IPS-20b (cell line): ENCODE data around the gene TBC1D9.

Experiments used
- H3K27ac ChIP-seq: one replicate; pipeline ENCODE4 v1.5.1; 2013; ENCODE audit warnings: low read length
- H3K27me3 ChIP-seq: 2 replicates; pipeline ENCODE4 v1.6.1; 2013; ENCODE audit warnings: mild to moderate bottlenecking, low read length, inconsistent platforms; ENCODE audit not compliant: insufficient read depth
- H3K36me3 ChIP-seq: 2 replicates; pipeline ENCODE4 v1.6.1; 2013; ENCODE audit warnings: low read depth, mild to moderate bottlenecking, inconsistent platforms, low read length, moderate library complexity; ENCODE audit not compliant: insufficient read depth
- H3K4me1 ChIP-seq: 2 replicates; pipeline ENCODE4 v1.6.1; 2013; ENCODE audit warnings: mild to moderate bottlenecking, control low read depth, inconsistent platforms, low read length, moderate library complexity; ENCODE audit not compliant: insufficient read depth
- H3K4me3 ChIP-seq: 2 replicates; pipeline ENCODE4 v1.5.1; 2013; ENCODE audit warnings: mild to moderate bottlenecking, low read length, inconsistent platforms
- H3K9ac ChIP-seq: 2 replicates; pipeline ENCODE4 v1.6.1; 2013; ENCODE audit warnings: low read depth, mild to moderate bottlenecking, inconsistent platforms, low read length, moderate library complexity
- H3K9me3 ChIP-seq: 2 replicates; pipeline ENCODE4 v1.6.1; 2013; ENCODE audit warnings: mild to moderate bottlenecking, low read depth, low read length, inconsistent platforms; ENCODE audit not compliant: insufficient read depth

The TBC1D9 gene

DNA sequence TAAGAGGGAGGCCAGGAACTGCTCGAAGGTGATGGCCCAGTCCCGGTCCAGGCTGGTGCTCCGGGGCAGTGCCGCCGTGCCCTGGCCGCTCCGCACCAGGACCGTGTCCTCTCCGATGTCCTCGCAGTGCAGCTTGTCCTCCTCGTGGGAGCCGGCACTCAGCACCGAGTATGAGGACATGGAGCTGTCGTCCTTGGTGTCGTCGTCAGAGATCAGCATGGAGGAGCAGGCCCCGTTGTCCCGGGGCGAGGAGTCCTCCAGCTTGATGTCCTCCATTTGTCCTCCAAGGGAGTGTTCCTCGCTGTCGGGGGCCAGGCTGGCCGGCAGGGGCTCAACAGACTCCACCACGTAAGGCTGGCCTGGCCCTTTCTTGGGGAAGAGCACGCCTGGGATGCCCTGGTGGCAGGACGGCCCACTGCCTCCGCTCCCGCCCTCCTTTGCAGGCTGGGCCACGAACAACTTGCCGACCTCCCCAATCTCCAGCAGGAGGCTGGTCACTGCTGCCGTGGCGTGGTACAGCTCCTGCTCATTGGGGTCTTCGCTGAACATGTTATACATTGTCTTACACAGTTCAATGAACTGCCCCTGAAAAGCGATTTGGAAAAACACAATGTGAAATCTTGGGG is 133.7 kb downstream of the TBC1D9 start:
- no peak overlapping the region for H3K4me3 ChIP-seq
- H3K4me1 ChIP-seq, result peaks cover 10% of the 10 kb centered on the region
- no peak overlapping the region for H3K9ac ChIP-seq
- no peak overlapping the region for H3K27ac ChIP-seq
- no peaks in the 10 kb centered on the region for H3K36me3 ChIP-seq
- H3K27me3 ChIP-seq, result no peaks in the 10 kb centered on the region
- H3K9me3 ChIP-seq, result no peaks in the 10 kb centered on the region

DNA sequence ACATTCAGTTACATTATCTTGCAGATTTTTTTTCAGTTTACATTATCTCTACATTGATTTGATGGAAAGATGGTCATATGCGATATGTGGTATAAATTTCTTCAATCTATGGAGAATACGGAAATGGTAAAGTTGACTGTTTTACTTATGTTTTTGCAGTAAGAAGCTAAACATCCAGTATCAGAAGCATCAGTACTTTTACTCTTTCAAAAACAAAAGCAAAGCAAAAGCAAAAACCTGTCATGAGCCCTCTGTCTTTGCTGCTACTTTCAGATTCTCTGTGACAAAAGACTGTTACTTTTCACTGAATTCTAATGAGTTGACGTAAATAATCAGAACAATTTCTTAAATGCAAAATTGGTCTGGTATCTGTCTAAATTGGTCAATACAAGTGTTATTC is 135.0 kb downstream of the TBC1D9 start:
- Histone ChIP-seq H3K9ac (no peak overlapping the region), H3K4me3 (no peak overlapping the region), H3K27ac (no peak overlapping the region), H3K9me3 (no peaks in the 10 kb centered on the region), H3K4me1 (peaks cover 17% of the 10 kb centered on the region), H3K36me3 (no peaks in the 10 kb centered on the region), H3K27me3 (no peaks in the 10 kb centered on the region)

DNA sequence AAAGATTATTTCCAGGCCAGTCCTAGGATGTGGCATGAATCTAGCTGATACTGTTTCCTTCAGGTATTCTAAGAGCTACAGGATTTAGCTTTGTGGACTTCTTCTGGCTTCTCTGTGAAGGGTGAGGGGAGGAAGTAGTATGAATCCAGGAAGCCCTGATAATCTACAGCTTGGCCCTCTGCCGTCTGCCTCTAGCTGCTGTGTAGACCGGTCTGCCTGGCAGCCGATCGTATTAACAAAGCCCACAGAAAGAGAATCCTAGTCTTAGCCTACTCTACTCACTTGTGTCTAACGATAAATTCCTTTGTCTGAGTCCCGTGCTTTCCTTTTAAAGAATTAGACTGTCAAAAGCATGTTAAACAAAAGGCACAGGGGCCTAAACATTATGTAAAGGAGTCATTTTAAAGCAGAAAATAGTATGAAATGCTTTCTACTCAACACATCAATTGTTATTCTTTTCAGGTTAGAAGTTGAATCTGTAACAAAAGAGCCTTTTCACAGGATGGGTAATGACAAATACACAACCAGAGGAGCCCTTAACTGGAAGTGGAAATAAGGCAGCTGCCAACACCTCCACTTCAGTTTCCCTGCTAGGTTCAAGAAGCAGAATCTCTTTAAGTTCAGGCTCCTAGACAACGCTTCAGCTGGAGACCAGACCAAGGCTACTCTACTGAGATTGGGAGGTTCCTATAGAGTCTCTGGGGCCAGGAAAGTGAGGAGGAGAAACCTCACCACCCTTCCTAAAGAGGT is 138.5 kb downstream of the TBC1D9 start:
- Histone ChIP-seq H3K4me3 (no peak overlapping the region), H3K27me3 (no peaks in the 10 kb centered on the region), H3K36me3 (no peaks in the 10 kb centered on the region), H3K9ac (no peak overlapping the region), H3K4me1 (peaks cover 17% of the 10 kb centered on the region), H3K9me3 (no peaks in the 10 kb centered on the region), H3K27ac (no peak overlapping the region)

DNA sequence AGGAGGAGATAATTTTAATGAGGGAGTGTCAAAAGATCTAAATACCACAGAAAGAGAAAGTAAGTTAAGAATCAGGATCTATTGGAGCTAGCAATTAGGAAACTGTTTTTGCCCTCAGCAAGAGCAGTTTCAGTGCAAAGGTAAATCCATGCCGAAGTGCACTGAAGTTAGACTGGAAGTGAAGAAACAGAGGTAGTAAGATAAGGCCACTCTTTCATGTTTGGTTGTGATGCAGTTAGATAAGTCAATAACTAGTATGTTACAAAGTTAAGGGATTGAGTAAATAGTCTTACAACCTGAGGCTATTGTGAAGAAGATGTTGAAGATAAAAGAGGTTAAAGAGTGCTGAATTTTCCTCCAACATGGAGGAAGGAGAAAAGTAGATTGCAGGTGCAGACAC is 140.7 kb downstream of the TBC1D9 start:
- H3K36me3 ChIP-seq, result no peaks in the 10 kb centered on the region
- no peak overlapping the region for H3K9ac ChIP-seq
- no peaks in the 10 kb centered on the region for H3K9me3 ChIP-seq
- no peaks in the 10 kb centered on the region for H3K27me3 ChIP-seq
- H3K4me1 ChIP-seq, result peaks cover 17% of the 10 kb centered on the region
- H3K27ac ChIP-seq, result no peak overlapping the region
- no peak overlapping the region for H3K4me3 ChIP-seq

DNA sequence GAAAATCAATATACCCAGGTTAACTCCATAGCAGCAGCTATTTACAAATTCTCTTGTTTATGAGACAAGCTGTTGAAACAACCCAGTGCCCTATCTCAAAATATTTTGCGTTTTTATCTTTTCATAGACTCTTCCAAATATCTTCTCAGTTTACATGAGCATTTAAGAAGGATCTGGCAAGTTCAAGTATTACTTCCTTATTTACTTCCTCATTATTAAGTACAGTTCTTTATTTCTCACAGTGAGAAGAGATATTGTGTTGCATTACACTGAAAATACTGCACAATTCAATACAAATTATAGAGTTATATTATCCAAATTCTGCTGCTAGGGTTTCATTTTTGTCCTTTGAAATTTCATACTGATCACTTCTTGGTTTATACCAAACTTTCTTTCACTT is 143.8 kb downstream of the TBC1D9 start:
- Histone ChIP-seq H3K27me3 (no peaks in the 10 kb centered on the region), H3K9ac (no peak overlapping the region), H3K4me1 (peaks cover 7% of the 10 kb centered on the region), H3K27ac (no peak overlapping the region), H3K9me3 (no peaks in the 10 kb centered on the region), H3K36me3 (no peaks in the 10 kb centered on the region), H3K4me3 (no peak overlapping the region)

DNA sequence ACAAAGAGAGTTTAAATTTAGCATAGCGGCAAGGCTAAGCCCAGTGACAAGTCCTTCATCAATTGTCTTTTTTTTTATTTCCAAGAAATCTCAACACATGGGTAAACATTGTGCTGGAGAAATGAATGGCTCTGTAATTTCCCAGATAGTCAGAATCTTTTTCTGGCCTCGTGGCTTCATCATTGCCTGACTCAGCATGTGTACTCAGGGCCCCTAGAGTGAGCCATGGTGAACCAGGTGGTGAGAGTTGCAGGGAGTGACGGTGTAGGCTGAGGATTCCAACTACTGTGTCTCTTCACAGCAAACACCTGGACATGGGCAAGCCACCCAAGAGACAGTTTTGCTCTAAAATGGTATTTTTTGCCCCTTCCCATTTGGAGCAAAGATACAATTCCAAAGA is 144.3 kb downstream of the TBC1D9 start:
- no peak overlapping the region for H3K4me3 ChIP-seq

DNA sequence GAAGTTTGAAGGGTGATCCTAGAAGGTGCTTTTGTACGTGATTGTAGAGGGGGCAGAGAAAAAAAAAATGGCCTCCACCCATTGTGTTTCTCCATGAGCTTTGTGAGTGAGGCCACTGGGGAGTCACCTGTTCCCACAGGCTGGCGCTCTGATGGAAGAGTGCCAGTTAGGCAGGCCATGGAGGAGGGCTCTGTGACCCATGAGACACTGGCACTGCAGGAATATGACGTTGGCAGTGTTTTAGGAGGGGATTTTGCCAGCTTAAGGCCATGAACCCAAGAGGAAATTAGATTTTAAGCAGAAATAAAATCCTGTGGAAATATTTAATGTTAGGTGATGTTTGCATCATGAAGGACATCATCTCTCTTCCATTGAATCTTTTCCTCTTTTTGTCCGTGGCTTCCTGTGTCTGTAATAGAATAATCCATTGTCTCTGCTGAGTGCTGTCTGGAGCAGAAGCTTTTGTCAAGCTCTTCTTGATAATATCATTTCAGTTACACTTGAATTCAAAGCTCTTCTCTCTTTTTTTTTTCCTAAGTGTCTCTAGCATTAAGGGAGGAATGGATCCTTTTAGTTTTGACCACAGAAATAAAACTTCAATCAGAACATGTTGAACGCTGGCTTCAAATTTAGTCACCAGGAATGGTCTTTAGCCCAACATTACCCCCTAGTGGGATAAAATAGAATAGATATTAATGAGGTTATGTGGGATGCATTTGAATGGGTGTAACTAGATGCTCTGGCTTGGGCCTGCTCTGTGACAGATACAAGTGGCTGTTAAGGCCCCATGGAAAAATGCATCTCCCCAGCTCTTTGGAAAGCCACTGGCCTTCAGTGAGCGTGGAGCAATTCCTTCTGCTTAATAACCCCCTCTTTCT is 146.4 kb downstream of the TBC1D9 start:
- Histone ChIP-seq H3K9me3 (no peaks in the 10 kb centered on the region), H3K36me3 (no peaks in the 10 kb centered on the region), H3K4me1 (no peaks in the 10 kb centered on the region), H3K9ac (no peak overlapping the region), H3K27me3 (no peaks in the 10 kb centered on the region), H3K27ac (no peak overlapping the region), H3K4me3 (no peak overlapping the region)

More for the DNA sequence above, 144.3 kb downstream of the TBC1D9 start:
- no peak overlapping the region for H3K9ac ChIP-seq
- no peaks in the 10 kb centered on the region for H3K36me3 ChIP-seq
- H3K27ac ChIP-seq, result no peak overlapping the region
- H3K27me3 ChIP-seq, result no peaks in the 10 kb centered on the region
- H3K4me1 ChIP-seq, result peaks cover 2% of the 10 kb centered on the region; the same call in 1 of the 2 replicates
- no peaks in the 10 kb centered on the region for H3K9me3 ChIP-seq

DNA sequence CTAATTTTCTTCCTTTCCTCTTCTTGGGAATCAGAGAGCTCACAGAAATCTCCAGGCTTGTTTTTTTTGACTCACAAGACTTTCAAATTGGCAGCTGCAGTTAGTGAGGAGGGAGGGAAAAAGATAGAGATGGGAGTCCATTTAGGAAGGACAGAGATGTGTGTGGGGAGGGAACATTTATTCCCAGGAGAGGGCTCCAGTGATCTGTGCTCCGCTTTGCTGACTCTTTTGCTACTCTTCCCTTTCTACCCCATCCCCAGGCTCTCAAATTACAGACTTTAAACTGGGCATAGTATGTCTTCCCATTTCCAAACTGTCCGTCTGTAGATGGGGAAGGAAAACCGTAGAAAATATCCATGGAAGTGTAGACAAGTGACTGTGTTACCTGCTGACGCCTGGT is 148.3 kb downstream of the TBC1D9 start:
- Histone ChIP-seq H3K9ac (no peak overlapping the region), H3K9me3 (no peaks in the 10 kb centered on the region), H3K27me3 (no peaks in the 10 kb centered on the region), H3K27ac (no peak overlapping the region), H3K4me1 (peaks cover 2% of the 10 kb centered on the region; the same call in 1 of the 2 replicates), H3K36me3 (no peaks in the 10 kb centered on the region), H3K4me3 (no peak overlapping the region)

DNA sequence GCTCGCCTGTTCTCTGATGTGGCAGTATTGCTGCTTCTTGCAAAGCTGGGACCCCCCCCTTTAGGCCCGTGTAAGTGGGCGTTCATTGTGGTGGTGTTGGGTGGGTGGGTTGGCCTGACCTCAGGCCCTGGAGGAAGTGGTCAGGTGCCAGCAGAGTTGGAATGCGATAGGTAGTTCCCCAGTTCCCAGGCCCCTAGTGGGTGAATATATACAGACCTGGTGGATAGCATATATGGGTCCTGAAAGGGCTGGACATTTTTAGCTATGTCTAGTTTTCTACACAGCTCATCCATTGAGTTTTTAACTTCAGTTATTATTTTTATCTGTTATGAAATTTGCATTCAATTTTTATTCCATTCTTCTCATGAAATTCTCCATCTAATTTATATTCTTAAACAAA is 151.6 kb downstream of the TBC1D9 start:
- Histone ChIP-seq H3K9ac (no peak overlapping the region), H3K27ac (no peak overlapping the region), H3K4me1 (peaks cover 5% of the 10 kb centered on the region; the same call in 1 of the 2 replicates), H3K4me3 (no peak overlapping the region), H3K36me3 (no peaks in the 10 kb centered on the region), H3K9me3 (no peaks in the 10 kb centered on the region), H3K27me3 (no peaks in the 10 kb centered on the region)

DNA sequence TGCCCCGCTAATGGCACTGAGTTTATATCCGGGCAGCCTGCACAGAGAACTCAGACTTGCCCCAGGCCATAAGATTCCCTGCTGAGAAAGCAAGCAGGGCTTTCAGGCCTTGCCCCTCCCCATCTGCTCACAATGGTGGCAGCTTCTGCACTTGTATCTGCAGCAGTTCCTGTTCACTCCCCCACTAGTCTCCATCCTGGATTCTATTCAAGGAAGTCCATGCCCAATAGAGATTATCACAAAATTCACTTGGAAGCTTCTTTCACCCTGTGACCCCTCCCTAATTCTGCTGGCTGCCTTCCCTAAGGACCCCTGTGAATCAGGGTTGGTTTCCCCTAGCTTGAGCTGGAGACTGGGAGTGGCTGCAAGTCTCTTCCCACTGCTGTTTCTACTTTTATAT is 152.9 kb downstream of the TBC1D9 start:
- Histone ChIP-seq H3K4me3 (no peak overlapping the region), H3K27me3 (no peaks in the 10 kb centered on the region), H3K9me3 (no peaks in the 10 kb centered on the region), H3K27ac (no peak overlapping the region), H3K36me3 (no peaks in the 10 kb centered on the region), H3K4me1 (peaks cover 5% of the 10 kb centered on the region; the same call in 1 of the 2 replicates), H3K9ac (no peak overlapping the region)

DNA sequence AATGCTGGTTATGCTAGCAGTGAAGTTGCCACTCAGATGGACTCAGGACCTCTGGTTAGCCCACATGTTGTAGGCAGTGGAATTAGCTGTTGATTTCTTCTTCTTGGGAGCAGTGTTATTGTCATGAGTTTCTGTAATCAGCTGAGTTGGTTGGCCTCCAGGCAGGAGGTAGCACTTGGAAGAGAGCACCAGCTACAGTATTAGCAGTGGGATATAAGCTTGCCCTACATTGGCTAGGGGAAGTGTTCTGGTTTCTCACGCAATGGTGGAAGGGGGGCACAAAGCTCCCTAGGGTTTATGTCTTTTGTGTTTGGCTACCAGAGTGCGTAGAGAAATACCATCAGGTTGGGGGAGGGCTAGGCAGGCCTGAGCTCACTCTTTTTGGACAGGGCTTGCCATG is 153.5 kb downstream of the TBC1D9 start:
- H3K9me3 ChIP-seq, result no peaks in the 10 kb centered on the region
- H3K36me3 ChIP-seq, result no peaks in the 10 kb centered on the region
- H3K9ac ChIP-seq, result no peak overlapping the region
- H3K4me1 ChIP-seq, result peaks cover 5% of the 10 kb centered on the region; the same call in 1 of the 2 replicates
- H3K4me3 ChIP-seq, result no peak overlapping the region
- H3K27me3 ChIP-seq, result no peaks in the 10 kb centered on the region
- no peak overlapping the region for H3K27ac ChIP-seq
